GM11168 (cell line): Measurements from ENCODE around the gene FHIT.

Experiments used
- in situ Hi-C: fragments of 300-500 bp; cut with MboI; formaldehyde crosslinking; loops from one replicate; pipeline ENCODE4 v1.12.0; 2022; ENCODE audit warnings: low sequenced_read_pairs; ENCODE audit not compliant: unreplicated experiment

The FHIT gene

DNA sequence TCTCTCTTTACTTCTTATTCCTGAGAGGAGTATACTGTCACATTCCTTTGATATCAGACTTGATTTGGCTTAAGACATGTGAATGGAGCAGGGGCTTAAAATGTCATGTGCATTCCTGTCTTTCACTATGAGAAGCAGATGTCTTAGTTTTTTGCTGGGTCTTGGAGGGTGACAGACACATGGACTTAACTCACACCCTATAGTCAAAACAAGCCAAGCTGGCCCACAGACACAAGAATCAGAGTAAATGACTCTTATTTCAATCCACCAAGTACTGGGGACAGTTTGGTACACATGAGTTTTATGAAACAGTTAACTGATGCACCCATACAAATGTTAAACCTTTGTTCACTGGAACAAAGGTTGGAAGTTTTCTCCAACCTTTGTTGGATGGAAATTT, 1177.3 kb downstream of the FHIT start:
- in situ Hi-C loops: no loop called here

DNA sequence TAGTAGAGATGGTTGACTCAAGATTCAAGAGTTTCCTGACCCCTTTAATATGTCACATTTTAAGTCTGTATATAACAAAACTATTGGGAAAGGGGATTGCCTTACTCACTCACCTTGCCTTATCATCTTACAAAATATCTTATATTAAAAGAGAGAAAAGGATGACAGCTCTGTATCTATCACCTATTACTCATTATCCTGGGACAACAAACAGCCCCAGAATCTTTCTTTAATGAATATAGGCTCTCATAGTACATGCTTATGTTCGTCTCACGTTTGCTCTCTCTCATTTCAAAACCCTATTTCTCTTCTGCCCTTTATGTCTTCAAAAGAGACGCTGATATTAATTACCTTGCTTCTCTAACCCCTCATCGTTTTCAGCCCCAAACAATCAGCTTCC, 1178.0 kb downstream of the FHIT start:
- in situ Hi-C loops: no loop called here

DNA sequence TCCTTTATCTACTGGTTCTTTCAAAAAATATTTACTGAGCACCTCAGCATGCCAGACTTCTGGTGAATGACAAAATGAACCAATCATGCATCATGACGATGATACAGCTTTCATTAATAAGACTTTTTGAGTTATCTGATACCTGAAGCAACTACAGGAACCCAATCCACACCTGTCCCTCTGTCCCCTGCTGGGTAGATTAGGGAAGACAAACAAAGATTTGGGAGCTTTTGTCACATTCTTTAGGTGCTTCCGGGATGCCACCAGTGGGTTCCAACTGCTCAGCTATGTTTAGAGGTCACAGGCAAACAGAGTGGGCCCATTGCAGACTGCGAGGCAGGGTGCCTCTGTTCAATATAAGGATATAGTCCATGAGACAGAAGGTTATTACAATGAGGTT, 1180.9 kb downstream of the FHIT start:
- in situ Hi-C loops: no loop called here

DNA sequence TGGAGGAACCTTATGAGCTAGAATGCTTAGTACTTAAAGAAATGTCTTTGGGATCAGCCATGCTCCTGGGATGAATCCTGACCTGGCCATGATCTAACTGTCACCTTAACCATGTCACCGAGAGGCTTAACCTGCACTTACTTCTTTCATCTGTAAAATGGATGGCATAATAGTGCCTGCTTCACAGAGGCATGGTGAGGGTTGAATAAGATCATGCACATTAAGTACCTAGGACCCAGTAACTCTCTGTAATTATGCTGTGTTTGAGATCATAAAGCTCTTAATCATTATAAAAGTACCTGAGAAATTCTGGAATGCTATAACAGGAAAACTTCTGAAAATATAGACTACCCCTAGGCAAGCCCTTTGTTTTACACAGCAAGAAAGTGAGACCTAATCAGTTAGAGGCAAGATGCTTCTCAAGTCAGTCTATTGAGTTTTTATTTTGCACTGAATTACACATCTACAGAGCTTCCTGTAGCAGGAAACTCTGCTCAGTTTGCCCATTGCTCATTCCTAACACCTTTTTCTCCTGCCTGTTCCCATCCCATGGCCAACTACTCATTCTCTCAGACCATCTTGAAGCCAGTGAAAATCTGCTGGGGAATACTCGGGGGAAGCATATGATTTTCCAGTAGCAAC, 1185.9 kb downstream of the FHIT start:
- in situ Hi-C loops: no loop called here

DNA sequence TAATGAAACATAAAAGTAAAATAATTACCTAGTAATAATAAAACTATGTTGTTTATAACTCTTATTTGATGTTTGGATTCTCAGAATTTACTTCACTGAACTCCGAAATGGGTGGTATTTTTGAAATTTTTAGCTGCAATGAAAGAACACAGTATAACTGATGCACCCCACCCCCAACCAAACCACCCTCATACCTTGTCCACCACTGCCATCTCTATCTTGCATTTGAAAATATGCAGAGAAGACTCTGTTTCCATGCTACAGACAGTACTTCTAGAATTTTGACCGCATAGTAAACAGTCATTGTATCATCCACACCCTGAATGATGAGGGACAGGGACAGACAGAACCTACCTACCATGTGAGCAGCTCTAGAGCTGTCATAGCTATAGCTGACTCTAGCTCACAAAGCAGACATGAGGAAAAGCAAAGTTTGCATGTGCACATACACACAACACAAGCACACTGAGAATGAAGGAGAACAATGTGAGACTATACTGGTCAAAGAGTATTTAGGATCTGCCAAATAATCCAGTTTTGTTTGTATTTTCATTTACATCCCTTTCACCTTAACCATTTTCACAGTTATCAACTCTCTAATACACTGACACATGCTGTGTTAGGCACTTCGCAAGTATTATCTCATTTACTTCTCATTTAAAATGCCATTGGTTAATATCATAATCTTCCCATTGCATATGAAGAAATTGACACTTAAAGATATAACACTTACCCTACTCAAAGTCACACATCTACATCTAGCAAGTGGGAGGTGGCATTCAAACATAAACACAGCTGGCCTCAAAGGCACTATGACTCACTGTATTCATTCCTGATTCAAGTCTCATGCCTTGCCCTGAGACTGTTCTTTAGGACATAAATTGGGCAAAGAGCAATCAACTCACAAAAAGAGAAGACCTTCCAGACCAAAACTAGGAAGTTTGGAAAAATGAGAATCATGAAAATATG, 1186.8 kb downstream of the FHIT start:
- in situ Hi-C loops: no loop called here

DNA sequence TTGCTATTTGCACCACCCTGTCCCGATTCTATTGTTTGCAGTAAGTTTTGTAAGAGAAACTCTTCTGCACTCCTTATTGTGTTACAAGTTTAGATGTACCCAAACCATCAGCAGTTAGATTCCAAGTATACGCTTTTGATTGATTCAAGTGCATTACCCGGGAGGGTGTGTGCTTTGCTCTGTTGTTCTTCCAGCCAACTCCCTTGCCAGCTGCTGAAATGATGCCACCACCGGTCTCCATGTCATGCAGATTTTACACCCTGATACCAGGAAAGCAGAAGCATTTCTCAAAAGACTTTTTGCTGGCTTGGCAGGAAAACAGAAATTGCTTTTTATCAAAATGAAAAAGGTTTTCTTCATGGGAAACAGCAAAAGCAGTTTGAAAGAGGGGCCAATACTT, 1194.8 kb downstream of the FHIT start:
- in situ Hi-C loops: no loop called here

DNA sequence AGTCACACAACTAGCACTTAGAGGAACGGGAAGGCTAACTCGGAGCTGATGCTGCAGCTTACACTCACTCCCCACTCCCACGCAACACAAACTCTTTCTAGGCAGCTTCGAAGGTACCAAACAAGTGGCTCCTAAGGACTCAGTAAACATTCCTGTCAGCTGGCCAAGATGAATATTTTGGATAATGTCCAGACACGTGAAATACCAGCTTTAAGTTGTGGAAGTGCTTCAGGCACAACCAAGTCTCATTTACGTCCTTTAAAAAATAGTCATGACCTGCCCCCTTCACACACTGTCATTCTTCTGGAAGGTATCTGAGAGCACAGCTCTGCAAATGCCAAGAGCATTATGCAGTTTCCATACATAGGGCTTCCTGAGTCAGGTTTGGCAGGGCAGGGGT, 1195.5 kb downstream of the FHIT start:
- in situ Hi-C loops: no loop called here

DNA sequence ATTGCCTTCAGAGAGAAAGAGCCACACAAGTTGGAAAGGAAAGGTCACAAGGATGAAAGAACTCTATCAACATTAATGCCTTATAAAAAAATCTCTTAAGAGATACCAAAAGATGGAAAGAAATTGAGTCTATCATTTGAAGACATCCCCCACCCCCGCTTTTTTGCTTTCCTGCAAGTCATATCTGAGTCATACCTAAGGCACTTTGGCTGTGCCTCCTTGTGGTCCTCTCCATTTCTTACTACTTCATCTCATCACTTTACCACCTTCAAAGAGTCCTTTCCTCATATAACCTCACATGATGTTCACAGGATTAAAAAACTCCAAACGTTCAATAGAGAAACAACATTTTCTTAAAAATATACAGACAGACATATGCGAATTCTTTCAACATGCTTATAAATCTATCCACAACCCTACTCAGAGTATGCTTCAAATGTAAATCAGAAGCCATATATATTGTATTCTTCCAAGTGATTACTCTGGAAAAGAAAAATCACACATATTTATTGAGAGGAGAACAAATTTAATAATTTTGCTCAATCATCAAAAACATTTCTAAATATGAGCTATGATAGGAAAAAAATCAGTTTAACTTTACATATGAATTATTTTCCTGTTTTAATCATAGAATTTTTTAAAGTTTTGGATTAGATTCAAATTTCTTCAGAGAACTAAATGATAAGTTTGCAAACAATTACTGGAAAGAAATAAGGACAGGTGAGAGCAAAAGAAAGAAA, 1197.6 kb downstream of the FHIT start:
- in situ Hi-C loops: no loop called here

DNA sequence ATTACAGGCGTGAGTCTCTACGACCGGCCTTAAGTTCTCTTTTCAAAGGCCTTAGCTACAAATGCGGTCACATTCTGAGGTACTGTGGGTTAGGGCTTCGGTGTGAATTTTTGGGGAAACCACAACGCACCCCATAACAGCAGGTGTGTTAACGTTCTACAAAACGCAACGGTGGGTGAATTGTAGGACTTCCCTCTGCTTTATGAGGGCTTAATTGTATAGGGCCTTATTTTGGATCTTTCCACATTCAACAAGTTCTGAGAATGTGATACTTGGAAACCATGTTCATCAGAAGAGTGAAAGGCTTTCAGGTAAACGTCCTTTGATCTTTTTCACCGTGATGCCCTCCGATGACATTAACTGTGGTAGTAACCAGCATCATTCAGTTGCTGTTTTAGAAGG, 1202.8 kb downstream of the FHIT start:
- in situ Hi-C loops: no loop called here

DNA sequence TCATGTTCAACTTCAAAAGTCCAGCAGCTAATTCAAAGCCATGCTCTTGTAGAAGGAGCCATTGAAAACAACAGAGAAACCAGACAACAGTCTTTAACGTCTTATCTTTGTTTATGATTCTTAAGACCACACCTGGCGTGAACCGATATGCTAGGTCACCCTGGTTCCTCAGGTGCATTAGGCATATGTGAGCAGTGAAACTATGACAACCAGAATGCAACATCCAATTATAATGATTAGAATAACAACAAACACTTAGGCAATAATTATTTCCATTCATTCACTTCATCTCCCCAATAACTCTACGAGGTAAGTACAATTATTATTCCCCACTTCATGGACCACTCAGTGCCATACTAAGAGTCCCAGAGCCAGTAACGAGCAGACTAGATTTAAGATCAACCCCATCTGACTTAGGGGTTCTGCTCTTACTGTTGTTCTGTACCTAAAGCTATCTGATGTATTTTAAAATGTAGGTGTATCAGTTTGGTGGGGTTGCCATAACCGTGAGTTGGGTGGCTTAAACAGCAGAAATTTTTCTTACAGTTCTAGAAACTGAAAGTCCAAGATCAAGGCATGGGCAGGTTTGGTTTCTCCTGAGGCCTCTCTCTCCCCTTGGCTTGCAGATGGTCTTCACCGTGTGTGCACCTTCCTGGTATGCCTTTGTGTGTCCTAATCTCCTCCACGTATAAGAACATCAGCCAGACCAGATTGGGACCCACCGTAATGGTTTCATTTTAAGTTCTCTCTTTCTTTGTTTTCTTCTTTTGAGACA, 1203.6 kb downstream of the FHIT start:
- in situ Hi-C loops: no loop called here

DNA sequence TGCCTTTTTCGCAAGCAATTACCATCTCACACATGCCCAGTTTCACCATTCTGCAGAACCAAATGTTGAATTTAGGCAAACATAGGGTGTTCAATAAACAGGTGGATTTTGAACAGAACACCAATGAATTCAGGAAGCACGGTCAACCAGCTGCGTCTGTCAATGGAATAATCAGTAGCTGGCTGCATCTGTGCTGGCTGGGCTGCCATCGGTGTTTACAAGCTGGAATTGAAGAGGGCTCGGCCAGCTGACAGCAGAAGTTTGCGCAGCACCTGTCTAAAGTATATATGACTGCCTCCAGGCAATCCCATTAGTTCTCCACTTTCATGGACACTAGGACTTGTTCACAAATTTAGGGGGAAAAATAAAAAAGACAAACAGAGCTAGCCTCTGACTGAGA, 1205.0 kb downstream of the FHIT start:
- in situ Hi-C loops: no loop called here

DNA sequence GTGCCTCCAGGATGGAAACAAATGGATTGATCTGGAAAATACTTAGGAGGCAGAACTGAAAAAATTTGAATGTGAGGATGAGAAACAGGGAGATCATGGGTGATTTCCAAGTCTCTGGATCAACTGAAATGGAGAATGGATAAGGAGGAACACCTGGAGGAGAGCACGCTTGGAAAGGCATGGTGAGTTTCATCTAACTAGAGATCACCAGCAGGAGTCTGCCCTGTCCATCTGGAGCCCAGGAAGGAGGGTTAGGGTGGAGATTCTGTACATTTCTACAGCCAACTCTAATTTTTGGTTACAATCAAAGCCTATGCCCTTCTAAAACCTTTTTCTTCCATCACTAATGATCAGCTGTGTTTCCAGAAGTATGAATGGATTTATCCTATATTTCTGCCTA, 1205.6 kb downstream of the FHIT start:
- in situ Hi-C loops: no loop called here

DNA sequence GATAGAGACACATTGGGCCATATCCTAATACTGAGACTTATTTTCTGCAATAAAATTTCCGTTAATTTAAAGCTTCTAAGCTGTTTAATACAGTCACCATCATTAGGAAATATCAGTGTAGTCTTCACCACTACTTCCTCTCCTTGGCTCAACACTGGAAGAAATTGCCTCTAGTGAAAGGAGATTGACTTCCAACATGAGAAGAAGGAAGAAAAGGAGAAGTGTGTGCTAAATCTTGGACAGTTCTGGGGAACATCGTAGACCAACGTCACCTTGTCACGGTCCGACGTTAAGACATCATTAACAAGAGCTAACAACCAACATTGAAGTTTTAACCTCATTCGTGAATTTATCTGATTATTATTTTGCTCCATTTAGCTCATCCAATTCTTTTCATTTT, 1214.4 kb downstream of the FHIT start:
- in situ Hi-C loops: no loop called here

DNA sequence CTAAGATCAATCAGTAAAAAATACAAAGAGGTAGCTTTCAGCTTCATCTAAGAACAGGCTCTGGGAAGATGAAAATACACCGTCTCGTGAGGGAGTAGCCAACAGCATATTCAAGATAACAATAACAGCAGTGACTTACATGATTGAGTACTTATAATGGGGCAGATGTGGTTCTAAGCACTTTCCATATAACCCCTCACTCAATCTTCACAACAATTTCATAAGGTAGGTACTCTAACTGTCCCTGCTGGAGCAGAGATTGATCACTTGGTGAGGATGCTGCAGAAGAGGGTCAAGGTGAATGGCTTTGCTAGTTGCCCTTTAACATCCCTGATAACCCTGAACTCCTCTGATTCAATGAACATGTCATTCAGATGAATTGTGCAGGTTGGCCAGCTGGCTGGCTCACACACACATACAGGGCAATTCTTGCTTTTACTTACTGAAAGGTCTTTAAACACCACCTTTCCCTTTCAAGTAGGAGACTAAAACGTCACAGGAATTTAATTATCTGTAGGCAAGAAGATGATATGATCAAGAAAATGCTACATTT, 1217.3 kb downstream of the FHIT start:
- in situ Hi-C loops: no loop called here

DNA sequence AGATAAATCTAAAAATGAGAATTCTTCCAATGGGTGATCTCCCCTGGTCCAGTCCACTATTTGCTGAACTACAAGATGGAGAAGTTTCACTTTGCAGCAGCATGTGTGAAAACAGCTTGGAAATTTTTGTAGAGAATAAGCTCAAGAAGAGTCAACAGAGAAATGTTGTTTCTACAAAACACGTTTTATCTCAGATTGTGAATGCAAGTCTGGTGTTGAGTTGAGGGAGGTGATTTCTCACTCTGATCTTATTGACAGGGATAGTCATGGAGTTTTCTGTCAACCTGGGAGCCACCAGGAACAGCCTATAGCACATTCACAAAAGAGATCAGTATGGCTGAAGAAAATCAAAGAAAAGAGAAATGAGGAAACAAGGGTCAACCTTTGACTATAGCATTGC, 1220.3 kb downstream of the FHIT start:
- in situ Hi-C loops: no loop called here

DNA sequence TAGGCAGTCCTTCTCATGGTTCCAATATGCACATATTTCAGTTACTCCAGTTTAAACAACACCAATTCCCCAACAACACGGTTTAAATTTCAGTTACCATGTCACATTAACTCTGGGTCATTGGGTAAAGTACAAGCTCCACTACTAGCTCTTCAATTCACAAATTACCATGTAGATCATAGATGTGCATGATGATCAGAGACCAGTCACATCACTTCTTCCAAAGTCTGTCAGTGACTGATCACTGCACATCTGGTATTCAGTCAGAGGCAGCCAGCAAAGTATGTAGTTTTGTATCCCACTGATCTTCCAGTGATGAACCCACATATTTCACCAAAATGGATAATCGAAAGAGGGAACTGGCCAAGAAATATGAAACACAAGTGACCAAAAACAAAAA, 1223.0 kb downstream of the FHIT start:
- in situ Hi-C loops: no loop called here

DNA sequence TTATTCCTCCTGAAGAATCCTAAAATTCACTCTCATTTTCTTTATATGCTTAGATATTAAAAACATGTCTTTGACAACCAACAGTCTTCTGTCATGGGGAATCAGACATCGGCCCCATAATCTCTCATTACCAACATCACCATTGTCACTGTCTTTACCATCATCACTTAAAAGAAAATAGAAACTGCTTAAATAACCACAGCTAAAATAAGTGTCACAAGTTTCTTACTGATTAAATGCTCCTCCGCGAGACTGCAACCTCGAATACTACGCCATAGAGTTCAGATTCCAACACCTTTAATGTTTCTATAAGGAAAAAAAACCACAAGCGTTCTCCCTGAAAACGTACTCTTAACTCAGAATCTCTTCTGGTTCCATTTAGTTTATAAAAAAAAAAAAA, 1223.9 kb downstream of the FHIT start:
- in situ Hi-C loops: no loop called here

DNA sequence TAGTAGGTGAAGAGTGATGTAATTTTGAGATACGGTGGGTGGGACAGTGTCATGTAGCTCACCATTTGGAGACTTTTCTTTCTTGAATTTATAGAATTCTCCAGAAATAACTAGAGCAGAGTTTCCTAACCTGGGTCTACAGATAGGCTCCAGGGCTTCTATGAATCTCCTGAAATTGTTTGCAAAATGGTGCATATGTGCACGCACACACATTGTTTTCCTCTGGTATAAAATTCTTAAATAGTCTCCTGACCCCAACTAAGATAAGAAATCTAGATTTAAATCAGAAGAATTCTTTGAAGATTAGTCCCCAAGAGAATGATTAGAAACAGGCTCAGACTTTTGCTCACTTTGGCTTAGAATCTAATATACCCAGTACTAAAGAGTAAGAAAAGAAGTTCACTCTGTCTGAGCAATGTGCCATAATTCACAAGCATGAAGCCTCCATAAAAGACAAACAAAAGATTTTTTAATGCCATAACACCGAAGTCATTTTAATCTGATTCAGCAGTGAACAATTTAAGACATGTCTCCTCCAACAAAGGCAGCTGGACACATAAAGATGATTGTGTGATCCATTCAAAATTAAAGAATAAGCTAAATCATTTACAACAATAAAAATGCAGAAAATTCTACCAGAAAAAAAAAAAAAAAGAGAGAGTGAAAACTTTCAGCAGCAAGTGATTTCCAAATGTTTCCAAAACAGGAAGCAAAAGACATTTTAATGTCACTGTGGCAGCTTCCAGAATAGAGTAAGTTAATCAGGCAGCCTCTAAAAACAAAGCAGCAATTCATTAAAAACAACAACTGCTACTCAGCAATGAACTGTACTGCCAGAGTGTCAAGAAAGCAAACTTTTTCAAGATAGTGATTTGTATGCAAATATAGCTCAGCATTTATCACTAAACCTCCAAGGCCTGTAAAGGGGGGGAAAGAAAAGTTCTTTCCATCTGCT, 1225.9 kb downstream of the FHIT start:
- in situ Hi-C loops: no loop called here

DNA sequence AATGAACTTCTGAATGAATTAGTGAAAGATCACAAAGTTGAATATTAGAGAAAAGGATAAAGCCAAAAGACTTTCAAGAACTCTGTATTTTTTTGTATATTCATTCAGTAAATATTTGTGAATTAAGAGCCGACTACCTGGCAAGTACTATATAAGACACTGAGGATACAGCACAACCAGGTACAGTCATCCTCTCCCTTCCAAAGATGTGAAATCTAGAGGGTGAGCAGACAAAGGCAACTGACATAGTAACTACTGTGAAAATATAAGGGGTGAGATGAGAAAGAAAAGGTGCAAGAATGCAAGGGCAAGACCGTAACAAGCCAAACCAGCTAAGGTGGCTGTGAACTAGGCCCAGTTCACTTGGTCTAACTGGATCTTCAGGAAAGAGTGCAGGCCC, 1226.9 kb downstream of the FHIT start:
- in situ Hi-C loops: no loop called here
